ENCODE results near the gene C3orf70. TPM values are rescaled to one million over a fixed set of nuclear protein-coding genes. Genes with fewer than 3 reads are reported as not detected.

Gene C3orf70
- total and polyA plus RNA-seq, 9 donors, result 3.5 to 17.7 (median 7.6) TPM

DNA sequence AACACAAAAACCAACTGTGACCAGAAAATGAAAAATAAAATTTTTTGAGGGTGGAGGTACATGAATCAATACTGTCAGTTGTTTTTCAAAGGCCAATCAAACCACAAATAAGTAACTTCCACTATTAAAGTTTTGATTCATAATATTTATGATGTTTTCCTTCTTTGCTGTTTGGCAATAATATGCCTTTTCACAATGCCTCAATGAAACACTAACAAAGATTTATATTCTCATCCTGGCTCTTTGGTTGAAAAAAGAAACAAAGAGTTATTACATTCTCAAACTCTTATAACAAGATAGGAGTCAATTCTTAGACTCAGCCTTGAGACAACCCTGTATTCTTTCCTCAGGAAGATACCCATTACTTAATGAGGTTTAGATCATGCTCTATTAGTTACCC lies 63.1 kb downstream of the C3orf70 start:
- Histone ChIP-seq H3K27me3 (no peaks in the 10 kb centered on the region), H3K4me1 (ENCODE audit: insufficient read depth) (peaks cover 1% of the 10 kb centered on the region), H3K36me3 (no peaks in the 10 kb centered on the region), H3K9me3 (no peaks in the 10 kb centered on the region), H3K27ac (no peak overlapping the region), H3K4me3 (no peak overlapping the region)
- intact Hi-C loops (cut with DNase I), result loop anchor here in 1 of 4 donors (10.0 kb wide), 1 partner anchor 65 kb away; the partner anchor contains the start of gene C3orf70
- TF ChIP-seq, protein P1, sequence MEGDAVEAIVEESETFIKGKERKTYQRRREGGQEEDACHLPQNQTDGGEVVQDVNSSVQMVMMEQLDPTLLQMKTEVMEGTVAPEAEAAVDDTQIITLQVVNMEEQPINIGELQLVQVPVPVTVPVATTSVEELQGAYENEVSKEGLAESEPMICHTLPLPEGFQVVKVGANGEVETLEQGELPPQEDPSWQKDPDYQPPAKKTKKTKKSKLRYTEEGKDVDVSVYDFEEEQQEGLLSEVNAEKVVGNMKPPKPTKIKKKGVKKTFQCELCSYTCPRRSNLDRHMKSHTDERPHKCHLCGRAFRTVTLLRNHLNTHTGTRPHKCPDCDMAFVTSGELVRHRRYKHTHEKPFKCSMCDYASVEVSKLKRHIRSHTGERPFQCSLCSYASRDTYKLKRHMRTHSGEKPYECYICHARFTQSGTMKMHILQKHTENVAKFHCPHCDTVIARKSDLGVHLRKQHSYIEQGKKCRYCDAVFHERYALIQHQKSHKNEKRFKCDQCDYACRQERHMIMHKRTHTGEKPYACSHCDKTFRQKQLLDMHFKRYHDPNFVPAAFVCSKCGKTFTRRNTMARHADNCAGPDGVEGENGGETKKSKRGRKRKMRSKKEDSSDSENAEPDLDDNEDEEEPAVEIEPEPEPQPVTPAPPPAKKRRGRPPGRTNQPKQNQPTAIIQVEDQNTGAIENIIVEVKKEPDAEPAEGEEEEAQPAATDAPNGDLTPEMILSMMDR (IDR thresholded peaks at IDR 0.05), result no peak
- TF ChIP-seq EP300 (IDR thresholded peaks at IDR 0.05), result no peak
- no peak for TF ChIP-seq POLR2A (IDR thresholded peaks at IDR 0.05)
- no peak for DNase-seq

DNA sequence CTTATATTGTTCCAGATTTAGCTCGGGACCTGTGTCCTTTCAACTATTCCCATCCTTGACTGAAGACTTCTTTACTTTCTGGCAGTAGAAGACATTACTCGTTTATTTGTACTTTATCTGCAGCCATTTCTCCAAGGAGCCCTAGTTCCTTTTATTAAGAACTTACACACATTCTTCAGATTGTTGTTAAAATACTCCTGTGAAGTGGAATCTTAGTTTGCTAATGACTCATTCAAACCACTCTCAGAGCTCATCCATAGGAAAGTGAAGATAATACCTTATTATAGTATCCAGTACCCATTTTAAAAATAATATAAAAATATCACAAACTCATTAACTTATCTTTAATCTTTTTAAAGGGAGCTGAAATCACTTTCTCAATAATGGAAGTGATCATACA lies 63.5 kb downstream of the C3orf70 start:
- Histone ChIP-seq H3K27me3 (no peaks in the 10 kb centered on the region), H3K4me1 (ENCODE audit: insufficient read depth) (peaks cover 1% of the 10 kb centered on the region), H3K27ac (no peak overlapping the region), H3K36me3 (no peaks in the 10 kb centered on the region), H3K4me3 (no peak overlapping the region), H3K9me3 (no peaks in the 10 kb centered on the region)
- no peak for DNase-seq
- TF ChIP-seq EP300 (IDR thresholded peaks at IDR 0.05) (no peak), POLR2A (IDR thresholded peaks at IDR 0.05) (no peak)
- TF ChIP-seq, protein P1 (IDR thresholded peaks at IDR 0.05), result no peak
- intact Hi-C loops (cut with DNase I), result loop anchor here in 1 of 4 donors (10.0 kb wide), 1 partner anchor 65 kb away; the partner anchor contains the start of gene C3orf70
- WGBS, 3 donors, result 7 to 18% (median 16%) methylated on average over 2 of the region's 2 CpGs

DNA sequence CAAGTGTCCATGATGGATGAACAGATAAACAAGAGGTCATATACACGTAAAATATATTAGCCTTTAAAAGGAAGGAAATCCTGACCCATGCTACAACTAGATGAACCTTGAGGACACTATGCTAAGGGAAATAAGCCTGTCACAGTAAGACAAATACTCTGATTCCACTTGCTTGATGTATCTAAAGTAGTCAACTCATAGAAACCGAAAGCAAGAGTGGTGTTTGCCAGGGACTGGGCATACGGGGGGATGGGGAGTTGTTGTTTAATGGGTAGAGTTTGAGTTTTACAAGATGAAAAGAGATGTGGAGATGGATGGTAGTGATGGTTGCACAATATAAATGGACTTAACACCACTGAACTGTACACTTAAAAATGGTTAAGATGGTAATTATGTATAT lies 65.4 kb downstream of the C3orf70 start:
- Histone ChIP-seq H3K27ac (no peak overlapping the region), H3K9me3 (no peaks in the 10 kb centered on the region), H3K4me1 (ENCODE audit: insufficient read depth) (peaks cover 1% of the 10 kb centered on the region), H3K4me3 (no peak overlapping the region), H3K27me3 (no peaks in the 10 kb centered on the region), H3K36me3 (no peaks in the 10 kb centered on the region)
- DNase-seq, result no peak
- WGBS, 3 donors, result 87 to 88% (median 88%) methylated on average over 3 of the region's 3 CpGs
- TF ChIP-seq POLR2A (IDR thresholded peaks at IDR 0.05) (no peak), EP300 (IDR thresholded peaks at IDR 0.05) (no peak)
- TF ChIP-seq, protein P1 (IDR thresholded peaks at IDR 0.05), result no peak
- intact Hi-C loops (cut with DNase I), result loop anchor here in 1 of 4 donors (10.0 kb wide), 1 partner anchor 67 kb away; the partner anchor contains the start of gene C3orf70

DNA sequence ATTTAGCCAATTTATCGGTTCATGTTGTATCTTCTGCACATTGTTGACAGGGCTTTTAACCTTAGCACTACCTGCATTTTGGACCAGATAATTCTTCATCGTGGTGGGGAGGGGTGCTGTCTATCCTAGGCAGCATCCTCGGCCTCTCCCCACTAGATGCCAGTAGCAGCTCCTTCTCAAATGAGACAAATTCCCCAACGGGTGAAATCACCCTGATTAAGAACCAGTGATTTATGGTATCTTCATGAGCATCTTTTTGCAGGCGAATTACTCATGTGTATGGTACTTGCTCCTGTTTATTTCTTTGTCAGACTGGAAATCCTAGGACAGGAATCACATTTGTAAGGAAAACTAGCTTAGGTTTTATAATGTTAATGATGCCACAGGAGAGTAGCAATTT lies 68.0 kb downstream of the C3orf70 start:
- Histone ChIP-seq H3K27ac (no peak overlapping the region), H3K9me3 (no peaks in the 10 kb centered on the region), H3K36me3 (no peaks in the 10 kb centered on the region), H3K4me1 (ENCODE audit: insufficient read depth) (peaks cover 1% of the 10 kb centered on the region), H3K4me3 (no peak overlapping the region), H3K27me3 (no peaks in the 10 kb centered on the region)
- intact Hi-C loops (cut with DNase I), result loop anchor here in 1 of 4 donors (10.0 kb wide), 1 partner anchor 70 kb away; the partner anchor contains the start of gene C3orf70
- DNase-seq, result no peak
- TF ChIP-seq, protein P1 (IDR thresholded peaks at IDR 0.05), result no peak
- 57 to 69% (median 69%) methylated on average over 5 of the region's 5 CpGs for WGBS, 3 donors
